Keratinocyte (primary cell): ENCODE measurements around the gene SLC36A3. TPM values are rescaled to one million over a fixed set of nuclear protein-coding genes. Genes with fewer than 3 reads are reported as not detected.

Experiments
- DNase-seq: peaks from one replicate; pipeline ENCODE4 v3.0.0-alpha.2; 2011; ENCODE audit warnings: low read depth, missing footprints, low spot score
- FAIRE-seq: peaks from 2 replicates; lab custom pipeline; 2011; peaks lifted over from hg19 to GRCh38; lab: Jason Lieb, UNC
- H2AFZ ChIP-seq: 2 replicates; pipeline ENCODE4 v1.6.0; 2012; ENCODE audit warnings: low read length, control low read depth, inconsistent platforms; ENCODE audit not compliant: control insufficient read depth
- H3K27ac ChIP-seq: 2 replicates; pipeline ENCODE4 v1.5.1; 2011; ENCODE audit warnings: low read length; ENCODE audit not compliant: control insufficient read depth, insufficient read depth
- H3K27me3 ChIP-seq: 3 replicates; pipeline ENCODE4 v1.6.0; 2011; ENCODE audit warnings: low read length; ENCODE audit not compliant: control insufficient read depth, insufficient read depth; ENCODE audit errors: extremely low read depth
- H3K36me3 ChIP-seq, 2 experiments: 2 replicates in 1 of 2; 3 replicates in 1 of 2; pipeline ENCODE4 v1.5.1; 2011; ENCODE audit warnings: low read length in 2 of 2, mild to moderate bottlenecking in 1 of 2; ENCODE audit not compliant: control insufficient read depth in 2 of 2, insufficient read depth in 2 of 2; ENCODE audit errors: extremely low read depth in 1 of 2
- H3K4me1 ChIP-seq: 3 replicates; pipeline ENCODE4 v1.5.1; 2011; ENCODE audit warnings: low read length; ENCODE audit not compliant: control insufficient read depth, insufficient read depth; ENCODE audit errors: extremely low read depth
- H3K4me2 ChIP-seq: 3 replicates; pipeline ENCODE4 v1.6.0; 2011; ENCODE audit warnings: low read depth, low read length; ENCODE audit not compliant: control insufficient read depth, insufficient read depth; ENCODE audit errors: extremely low read depth
- H3K4me3 ChIP-seq, 3 experiments: fragments of 200-600 bp in 1 of 3; sonication (generic) in 1 of 3; 2 replicates in 2 of 3; 3 replicates in 1 of 3; pipeline ENCODE4 v1.5.1; 2011 to 2016; ENCODE audit warnings: low read length in 3 of 3, mild to moderate bottlenecking in 3 of 3, control low read depth in 2 of 3, inconsistent platforms in 1 of 3, low read depth in 1 of 3, mixed read lengths in 1 of 3, mixed run types in 1 of 3, moderate library complexity in 1 of 3; ENCODE audit not compliant: control insufficient read depth in 2 of 3, insufficient read depth in 2 of 3; ENCODE audit errors: extremely low read depth in 1 of 3
- H3K79me2 ChIP-seq: 2 replicates; pipeline ENCODE4 v1.6.0; 2012; ENCODE audit warnings: low read length; ENCODE audit not compliant: control insufficient read depth, insufficient read depth
- H3K9ac ChIP-seq: 3 replicates; pipeline ENCODE4 v1.6.0; 2011; ENCODE audit warnings: low read length; ENCODE audit not compliant: control insufficient read depth, insufficient read depth; ENCODE audit errors: extremely low read depth
- H3K9me1 ChIP-seq: 3 replicates; pipeline ENCODE4 v1.6.0; 2011; ENCODE audit warnings: low read length; ENCODE audit not compliant: control insufficient read depth, insufficient read depth; ENCODE audit errors: extremely low read depth
- H3K9me3 ChIP-seq: 2 replicates; pipeline ENCODE4 v1.5.1; 2012; ENCODE audit warnings: low read depth, low read length; ENCODE audit not compliant: control insufficient read depth
- H4K20me1 ChIP-seq: 3 replicates; pipeline ENCODE4 v1.6.0; 2011; ENCODE audit warnings: low read length; ENCODE audit not compliant: control insufficient read depth, insufficient read depth; ENCODE audit errors: extremely low read depth
- CTCF ChIP-seq, 3 experiments: IDR thresholded peaks in 1 of 3; conservative IDR thresholded peaks in 1 of 3; optimal IDR thresholded peaks in 1 of 3; 2 replicates in 2 of 3; 3 replicates in 1 of 3; pipeline versions ENCODE3 to v1.5.1; 2011; ENCODE audit warnings: low read length in 3 of 3, mild to moderate bottlenecking in 3 of 3, moderate library complexity in 2 of 3, control low read depth in 1 of 3, inconsistent platforms in 1 of 3; ENCODE audit not compliant: insufficient read depth in 2 of 3; ENCODE audit errors: extremely low read depth in 1 of 3
- EZH2 ChIP-seq: IDR thresholded peaks from one replicate; pipeline ENCODE4 v1.6.1; 2012; ENCODE audit warnings: inconsistent platforms, mild to moderate bottlenecking, low read length, moderate library complexity
- dilution Hi-C: fragments of 300-500 bp; cut with MboI; formaldehyde crosslinking; loops from one replicate; pipeline ENCODE4 v1.7.0; 2020; ENCODE audit warnings: low sequenced_read_pairs; ENCODE audit not compliant: extremely low pct_ligation_motif_present
- polyA plus RNA-seq, 5 experiments: library from polyadenylated mRNA; depleted of rRNA in 3 of 5; stranded (reverse) in 3 of 5; stranded (forward) in 1 of 5; unstranded in 1 of 5; fragments of >200 nt; gene quantifications; 1 replicate in 1 of 5; 2 replicates in 3 of 5; 3 replicates in 1 of 5; pipeline versions ENCODE4 v1.2.1 to v1.2.3, GENCODE V29; 2011 to 2012; ENCODE audit warnings: missing spikeins in 2 of 5, low read depth in 1 of 5, low replicate concordance in 1 of 5

SLC36A3 gene
- polyA plus RNA-seq, 1 donor (not counting 4 experiments of a cell fraction or from before 2014, with no cell fraction given): not detected

GRCh38 chr5:151243564-151243963, 60.0 kb downstream of the SLC36A3 start:
- no peaks in the 10 kb centered on the region for H3K36me3 ChIP-seq
- H3K9me3 ChIP-seq: no peaks in the 10 kb centered on the region
- dilution Hi-C loops: no loop called here
- no peaks in the 10 kb centered on the region for H3K79me2 ChIP-seq
- no peak overlapping the region for H3K27ac ChIP-seq
- H2AFZ ChIP-seq: no peak overlapping the region
- H3K9ac ChIP-seq: no peak overlapping the region
- DNase-seq (no peak), FAIRE-seq (no peak)
- no peaks in the 10 kb centered on the region for H3K4me1 ChIP-seq
- H4K20me1 ChIP-seq: no peaks in the 10 kb centered on the region
- H3K4me2 ChIP-seq: no peak overlapping the region
- H3K27me3 ChIP-seq: peaks cover under 1% of the 10 kb centered on the region
- H3K9me1 ChIP-seq: no peaks in the 10 kb centered on the region
- TF ChIP-seq EZH2 (no peak), CTCF (optimal IDR thresholded peaks at IDR 0.05 in 1 of 3, IDR thresholded peaks at IDR 0.05 in 1 of 3, conservative IDR thresholded peaks at IDR 0.05 in 1 of 3; ENCODE audit: extremely low read depth in 1 of 3, insufficient read depth in 2 of 3, low read length in 3 of 3) (no peak)
- H3K4me3 ChIP-seq: no peak overlapping the region

DNA sequence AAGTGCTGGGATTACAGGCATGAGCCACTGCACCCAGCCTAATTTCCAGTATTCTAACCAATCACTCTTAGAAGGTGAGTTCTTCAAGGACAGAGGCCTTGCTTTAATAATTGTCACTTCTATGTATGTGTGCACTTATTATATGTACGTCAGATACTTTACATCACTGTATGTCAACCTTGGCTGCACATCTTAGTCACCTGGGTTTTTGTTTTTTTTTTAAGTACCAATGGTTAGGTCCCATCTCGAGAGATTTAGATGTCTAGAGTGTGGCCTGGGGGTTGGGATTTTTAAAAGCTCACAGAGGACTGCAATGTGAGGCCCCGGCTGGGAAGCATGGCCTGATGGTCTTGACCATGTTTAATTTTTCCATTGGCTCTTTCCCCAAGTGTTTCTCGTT, 60.4 kb downstream of the SLC36A3 start:
- Histone ChIP-seq H3K79me2 (no peaks in the 10 kb centered on the region), H3K4me2 (no peak overlapping the region), H3K4me3 (no peak overlapping the region), H3K27ac (no peak overlapping the region), H3K9ac (no peak overlapping the region), H3K9me3 (no peaks in the 10 kb centered on the region), H3K36me3 (no peaks in the 10 kb centered on the region), H3K9me1 (no peaks in the 10 kb centered on the region), H3K4me1 (no peaks in the 10 kb centered on the region), H4K20me1 (no peaks in the 10 kb centered on the region), H2AFZ (no peak overlapping the region), H3K27me3 (peaks cover 5% of the 10 kb centered on the region)
- DNase-seq: no peak
- no peak for FAIRE-seq
- dilution Hi-C loops: no loop called here
- TF ChIP-seq CTCF (optimal IDR thresholded peaks at IDR 0.05 in 1 of 3, IDR thresholded peaks at IDR 0.05 in 1 of 3, conservative IDR thresholded peaks at IDR 0.05 in 1 of 3; ENCODE audit: extremely low read depth in 1 of 3, insufficient read depth in 2 of 3, low read length in 3 of 3) (no peak), EZH2 (no peak)
